Measurements from ENCODE around the gene AKR1D1. TPM values are rescaled to one million over a fixed set of nuclear protein-coding genes. Genes with fewer than 3 reads are reported as not detected.

AKR1D1 gene
- total and polyA plus RNA-seq, 2 of the 13 experiments (the other 11 are each of a cell fraction or from before 2014, with no cell fraction given): 6.9 to 37.0 TPM

DNA sequence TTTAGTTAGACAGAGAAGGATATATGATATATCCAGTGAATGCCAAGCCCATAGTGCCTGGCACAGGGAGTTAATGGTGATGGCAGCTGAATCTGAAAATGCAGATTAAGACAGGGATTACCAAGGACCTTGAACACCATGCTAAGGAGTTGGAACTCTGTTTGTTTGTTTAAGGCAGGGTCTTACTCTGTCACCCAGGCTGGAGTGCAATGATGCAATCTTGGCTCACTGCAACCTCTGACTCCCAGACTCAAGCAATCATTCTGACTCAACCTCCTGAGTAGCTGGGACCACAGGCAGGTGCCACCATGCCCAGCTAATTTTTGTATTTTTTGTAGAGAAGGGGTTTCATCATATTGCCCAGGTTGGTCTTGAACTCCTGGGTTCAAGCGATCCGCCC, 1.6 kb downstream of the AKR1D1 start (continued):
- TF ChIP-seq, protein P1, sequence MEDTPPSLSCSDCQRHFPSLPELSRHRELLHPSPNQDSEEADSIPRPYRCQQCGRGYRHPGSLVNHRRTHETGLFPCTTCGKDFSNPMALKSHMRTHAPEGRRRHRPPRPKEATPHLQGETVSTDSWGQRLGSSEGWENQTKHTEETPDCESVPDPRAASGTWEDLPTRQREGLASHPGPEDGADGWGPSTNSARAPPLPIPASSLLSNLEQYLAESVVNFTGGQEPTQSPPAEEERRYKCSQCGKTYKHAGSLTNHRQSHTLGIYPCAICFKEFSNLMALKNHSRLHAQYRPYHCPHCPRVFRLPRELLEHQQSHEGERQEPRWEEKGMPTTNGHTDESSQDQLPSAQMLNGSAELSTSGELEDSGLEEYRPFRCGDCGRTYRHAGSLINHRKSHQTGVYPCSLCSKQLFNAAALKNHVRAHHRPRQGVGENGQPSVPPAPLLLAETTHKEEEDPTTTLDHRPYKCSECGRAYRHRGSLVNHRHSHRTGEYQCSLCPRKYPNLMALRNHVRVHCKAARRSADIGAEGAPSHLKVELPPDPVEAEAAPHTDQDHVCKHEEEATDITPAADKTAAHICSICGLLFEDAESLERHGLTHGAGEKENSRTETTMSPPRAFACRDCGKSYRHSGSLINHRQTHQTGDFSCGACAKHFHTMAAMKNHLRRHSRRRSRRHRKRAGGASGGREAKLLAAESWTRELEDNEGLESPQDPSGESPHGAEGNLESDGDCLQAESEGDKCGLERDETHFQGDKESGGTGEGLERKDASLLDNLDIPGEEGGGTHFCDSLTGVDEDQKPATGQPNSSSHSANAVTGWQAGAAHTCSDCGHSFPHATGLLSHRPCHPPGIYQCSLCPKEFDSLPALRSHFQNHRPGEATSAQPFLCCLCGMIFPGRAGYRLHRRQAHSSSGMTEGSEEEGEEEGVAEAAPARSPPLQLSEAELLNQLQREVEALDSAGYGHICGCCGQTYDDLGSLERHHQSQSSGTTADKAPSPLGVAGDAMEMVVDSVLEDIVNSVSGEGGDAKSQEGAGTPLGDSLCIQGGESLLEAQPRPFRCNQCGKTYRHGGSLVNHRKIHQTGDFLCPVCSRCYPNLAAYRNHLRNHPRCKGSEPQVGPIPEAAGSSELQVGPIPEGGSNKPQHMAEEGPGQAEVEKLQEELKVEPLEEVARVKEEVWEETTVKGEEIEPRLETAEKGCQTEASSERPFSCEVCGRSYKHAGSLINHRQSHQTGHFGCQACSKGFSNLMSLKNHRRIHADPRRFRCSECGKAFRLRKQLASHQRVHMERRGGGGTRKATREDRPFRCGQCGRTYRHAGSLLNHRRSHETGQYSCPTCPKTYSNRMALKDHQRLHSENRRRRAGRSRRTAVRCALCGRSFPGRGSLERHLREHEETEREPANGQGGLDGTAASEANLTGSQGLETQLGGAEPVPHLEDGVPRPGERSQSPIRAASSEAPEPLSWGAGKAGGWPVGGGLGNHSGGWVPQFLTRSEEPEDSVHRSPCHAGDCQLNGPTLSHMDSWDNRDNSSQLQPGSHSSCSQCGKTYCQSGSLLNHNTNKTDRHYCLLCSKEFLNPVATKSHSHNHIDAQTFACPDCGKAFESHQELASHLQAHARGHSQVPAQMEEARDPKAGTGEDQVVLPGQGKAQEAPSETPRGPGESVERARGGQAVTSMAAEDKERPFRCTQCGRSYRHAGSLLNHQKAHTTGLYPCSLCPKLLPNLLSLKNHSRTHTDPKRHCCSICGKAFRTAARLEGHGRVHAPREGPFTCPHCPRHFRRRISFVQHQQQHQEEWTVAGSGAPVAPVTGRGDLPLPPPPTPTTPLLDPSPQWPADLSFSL (CRISPR knock-in tag; IDR thresholded peaks at IDR 0.05): no peak
- TF ChIP-seq, protein P2, sequence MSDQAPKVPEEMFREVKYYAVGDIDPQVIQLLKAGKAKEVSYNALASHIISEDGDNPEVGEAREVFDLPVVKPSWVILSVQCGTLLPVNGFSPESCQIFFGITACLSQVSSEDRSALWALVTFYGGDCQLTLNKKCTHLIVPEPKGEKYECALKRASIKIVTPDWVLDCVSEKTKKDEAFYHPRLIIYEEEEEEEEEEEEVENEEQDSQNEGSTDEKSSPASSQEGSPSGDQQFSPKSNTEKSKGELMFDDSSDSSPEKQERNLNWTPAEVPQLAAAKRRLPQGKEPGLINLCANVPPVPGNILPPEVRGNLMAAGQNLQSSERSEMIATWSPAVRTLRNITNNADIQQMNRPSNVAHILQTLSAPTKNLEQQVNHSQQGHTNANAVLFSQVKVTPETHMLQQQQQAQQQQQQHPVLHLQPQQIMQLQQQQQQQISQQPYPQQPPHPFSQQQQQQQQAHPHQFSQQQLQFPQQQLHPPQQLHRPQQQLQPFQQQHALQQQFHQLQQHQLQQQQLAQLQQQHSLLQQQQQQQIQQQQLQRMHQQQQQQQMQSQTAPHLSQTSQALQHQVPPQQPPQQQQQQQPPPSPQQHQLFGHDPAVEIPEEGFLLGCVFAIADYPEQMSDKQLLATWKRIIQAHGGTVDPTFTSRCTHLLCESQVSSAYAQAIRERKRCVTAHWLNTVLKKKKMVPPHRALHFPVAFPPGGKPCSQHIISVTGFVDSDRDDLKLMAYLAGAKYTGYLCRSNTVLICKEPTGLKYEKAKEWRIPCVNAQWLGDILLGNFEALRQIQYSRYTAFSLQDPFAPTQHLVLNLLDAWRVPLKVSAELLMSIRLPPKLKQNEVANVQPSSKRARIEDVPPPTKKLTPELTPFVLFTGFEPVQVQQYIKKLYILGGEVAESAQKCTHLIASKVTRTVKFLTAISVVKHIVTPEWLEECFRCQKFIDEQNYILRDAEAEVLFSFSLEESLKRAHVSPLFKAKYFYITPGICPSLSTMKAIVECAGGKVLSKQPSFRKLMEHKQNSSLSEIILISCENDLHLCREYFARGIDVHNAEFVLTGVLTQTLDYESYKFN (CRISPR knock-in tag; conservative IDR thresholded peaks at IDR 0.05): peak; percentile 36; the same call in 1 of the 2 replicates
- no peak for TF ChIP-seq ZNF615 (CRISPR knock-in tag; IDR thresholded peaks at IDR 0.05; ENCODE audit: borderline replicate concordance)
- no peak for TF ChIP-seq ZNF713 (CRISPR knock-in tag; IDR thresholded peaks at IDR 0.05)
- no peak for TF ChIP-seq PRPF4 (IDR thresholded peaks at IDR 0.05; ENCODE audit: low read depth, low read length, poor library complexity, severe bottlenecking)
- no peak for TF ChIP-seq KDM2A (CRISPR knock-in tag; IDR thresholded peaks at IDR 0.05; ENCODE audit: borderline replicate concordance, low read depth)
- TF ChIP-seq ZNF660 (CRISPR knock-in tag; IDR thresholded peaks at IDR 0.05; ENCODE audit: borderline replicate concordance, low read depth): no peak
- TF ChIP-seq, protein P3, sequence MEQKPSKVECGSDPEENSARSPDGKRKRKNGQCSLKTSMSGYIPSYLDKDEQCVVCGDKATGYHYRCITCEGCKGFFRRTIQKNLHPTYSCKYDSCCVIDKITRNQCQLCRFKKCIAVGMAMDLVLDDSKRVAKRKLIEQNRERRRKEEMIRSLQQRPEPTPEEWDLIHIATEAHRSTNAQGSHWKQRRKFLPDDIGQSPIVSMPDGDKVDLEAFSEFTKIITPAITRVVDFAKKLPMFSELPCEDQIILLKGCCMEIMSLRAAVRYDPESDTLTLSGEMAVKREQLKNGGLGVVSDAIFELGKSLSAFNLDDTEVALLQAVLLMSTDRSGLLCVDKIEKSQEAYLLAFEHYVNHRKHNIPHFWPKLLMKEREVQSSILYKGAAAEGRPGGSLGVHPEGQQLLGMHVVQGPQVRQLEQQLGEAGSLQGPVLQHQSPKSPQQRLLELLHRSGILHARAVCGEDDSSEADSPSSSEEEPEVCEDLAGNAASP (CRISPR knock-in tag; IDR thresholded peaks at IDR 0.05; ENCODE audit: borderline replicate concordance): 0 out of 2 replicates have a peak, but pooled peaks have one; percentile 16
- peak; percentile 27; the same call in 1 of the 2 replicates for TF ChIP-seq SOX5 (CRISPR knock-in tag; IDR thresholded peaks at IDR 0.05; ENCODE audit: borderline replicate concordance)
- peak; percentile 67; the same call in 1 of the 2 replicates for TF ChIP-seq CBX5 (CRISPR knock-in tag; IDR thresholded peaks at IDR 0.05; ENCODE audit: borderline replicate concordance)
- no peak for TF ChIP-seq MATR3 (CRISPR knock-in tag; IDR thresholded peaks at IDR 0.05)
- TF ChIP-seq, protein P4, sequence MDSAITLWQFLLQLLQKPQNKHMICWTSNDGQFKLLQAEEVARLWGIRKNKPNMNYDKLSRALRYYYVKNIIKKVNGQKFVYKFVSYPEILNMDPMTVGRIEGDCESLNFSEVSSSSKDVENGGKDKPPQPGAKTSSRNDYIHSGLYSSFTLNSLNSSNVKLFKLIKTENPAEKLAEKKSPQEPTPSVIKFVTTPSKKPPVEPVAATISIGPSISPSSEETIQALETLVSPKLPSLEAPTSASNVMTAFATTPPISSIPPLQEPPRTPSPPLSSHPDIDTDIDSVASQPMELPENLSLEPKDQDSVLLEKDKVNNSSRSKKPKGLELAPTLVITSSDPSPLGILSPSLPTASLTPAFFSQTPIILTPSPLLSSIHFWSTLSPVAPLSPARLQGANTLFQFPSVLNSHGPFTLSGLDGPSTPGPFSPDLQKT (CRISPR knock-in tag; IDR thresholded peaks at IDR 0.05; ENCODE audit: borderline replicate concordance): no peak
- TF ChIP-seq NCOA2 (CRISPR knock-in tag; IDR thresholded peaks at IDR 0.05): peak; percentile 61

All from HepG2 (cell line).